CD4-positive, alpha-beta T cell treated with Interleukin-6 for 4 hours (primary cell): ENCODE results near the gene ZCWPW2.
A peak's percentile ranks its signal among the peaks of the same experiment; 100 is the strongest.

Source experiments
- DNase-seq: peaks from one replicate; pipeline ENCODE4 v3.0.0-alpha.2; 2020; ENCODE audit warnings: mixed read lengths

Gene ZCWPW2, protein sequence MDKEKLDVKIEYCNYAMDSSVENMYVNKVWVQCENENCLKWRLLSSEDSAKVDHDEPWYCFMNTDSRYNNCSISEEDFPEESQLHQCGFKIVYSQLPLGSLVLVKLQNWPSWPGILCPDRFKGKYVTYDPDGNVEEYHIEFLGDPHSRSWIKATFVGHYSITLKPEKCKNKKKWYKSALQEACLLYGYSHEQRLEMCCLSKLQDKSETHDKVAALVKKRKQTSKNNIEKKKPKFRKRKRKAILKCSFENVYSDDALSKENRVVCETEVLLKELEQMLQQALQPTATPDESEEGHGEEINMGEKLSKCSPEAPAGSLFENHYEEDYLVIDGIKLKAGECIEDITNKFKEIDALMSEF

DNA sequence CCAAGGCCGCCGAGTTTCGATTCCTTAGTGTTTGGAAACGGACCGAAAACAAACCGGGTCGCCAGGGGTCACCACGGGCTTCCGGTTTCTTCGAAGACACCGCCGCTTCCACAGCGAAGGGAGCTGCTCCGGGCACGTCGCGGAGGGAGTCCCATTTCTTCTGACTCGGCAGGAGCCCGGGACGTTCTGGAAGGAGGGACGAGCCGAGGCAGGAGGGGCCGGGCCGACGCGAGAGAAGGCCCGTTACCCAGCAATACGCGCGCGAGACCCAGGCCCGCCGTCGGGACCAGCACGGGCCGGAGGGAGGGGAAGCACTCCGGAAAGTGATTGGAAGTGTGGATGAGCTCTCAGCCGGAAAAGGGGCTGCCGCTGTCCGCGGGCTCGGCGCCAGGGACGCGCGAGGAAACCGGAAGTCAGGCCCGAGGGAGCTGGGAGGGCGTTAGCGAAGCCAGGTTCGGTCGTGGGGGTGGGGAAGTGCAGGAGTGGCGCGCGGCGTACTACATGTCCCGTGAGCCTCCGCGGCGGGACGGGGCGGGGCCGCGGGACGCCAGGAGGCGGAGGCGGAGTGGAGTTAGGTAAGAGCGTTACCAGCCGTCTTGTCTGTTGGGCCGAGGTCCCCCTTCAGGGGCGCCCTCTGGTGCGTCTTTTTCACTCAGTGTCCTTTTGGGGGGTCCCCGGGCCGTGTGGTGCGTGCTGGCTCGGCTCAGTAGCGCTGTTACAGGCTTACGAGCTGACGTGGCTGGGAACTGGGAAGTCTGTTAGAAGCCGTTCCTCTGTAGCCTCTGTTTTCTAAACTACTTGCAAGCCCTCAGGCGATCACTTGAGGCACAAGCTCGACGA lies at the start of gene ZCWPW2, which contains the start of gene AZI2:
Gene ZCWPW2, plus strand, starts transcription at position 93 of the 840 bp plus-strand sequence. CDS start 64,348 bp downstream, outside the sequence.
Gene AZI2, minus strand, starts transcription at position 196 of the 840 bp plus-strand sequence. CDS start 8,207 bp downstream, outside the sequence.
- DNase-seq = peak; percentile 91

DNA sequence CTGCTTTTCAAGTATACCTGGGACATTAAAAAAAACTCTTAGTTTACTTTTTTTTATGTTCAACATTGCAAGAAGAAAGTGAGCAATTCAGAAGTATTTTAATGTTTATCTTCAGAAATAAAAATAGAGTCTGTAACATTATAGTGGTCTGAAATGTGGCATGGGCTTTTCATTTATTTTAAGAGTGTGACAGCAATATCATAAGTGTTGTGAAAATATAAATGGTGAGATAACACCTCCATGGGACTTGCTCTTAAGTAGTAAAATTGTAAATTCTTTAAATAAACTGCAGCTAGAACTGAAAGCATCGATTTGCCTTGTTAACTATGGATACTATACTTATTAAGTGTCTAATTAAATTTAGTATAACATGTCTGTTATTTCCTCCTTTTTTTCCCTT lies 48.8 kb upstream of the ZCWPW2 start:
- DNase-seq = no peak

DNA sequence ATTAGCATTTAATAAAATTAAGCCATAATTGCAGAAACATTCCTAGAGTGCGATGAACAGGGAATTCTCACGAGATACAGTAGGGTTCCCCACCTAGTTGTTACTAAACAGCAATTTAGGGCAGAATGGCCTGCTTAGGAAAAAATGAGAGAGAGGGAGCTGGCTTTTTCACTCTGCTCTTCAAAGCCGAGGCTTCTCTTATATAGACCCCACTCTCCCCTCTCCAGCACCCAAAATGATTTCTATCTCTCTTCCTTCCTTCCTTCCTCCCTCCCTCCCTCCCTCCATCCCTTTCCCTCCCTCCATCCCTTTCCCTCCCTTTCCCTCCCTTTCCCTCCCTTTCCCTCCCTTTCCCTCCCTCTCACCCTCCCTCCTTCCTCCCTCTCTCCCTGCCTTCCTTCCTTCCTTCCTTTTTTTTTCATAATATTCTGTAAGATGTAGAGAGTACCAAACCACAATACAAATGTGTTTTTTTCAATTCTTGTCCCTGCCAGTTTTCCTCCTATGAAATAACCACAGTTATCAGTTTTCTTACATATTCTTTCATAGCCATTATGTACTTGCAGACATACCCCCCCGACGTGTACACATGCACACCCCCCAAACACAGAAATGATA lies 48.1 kb upstream of the ZCWPW2 start:
- DNase-seq = no peak

DNA sequence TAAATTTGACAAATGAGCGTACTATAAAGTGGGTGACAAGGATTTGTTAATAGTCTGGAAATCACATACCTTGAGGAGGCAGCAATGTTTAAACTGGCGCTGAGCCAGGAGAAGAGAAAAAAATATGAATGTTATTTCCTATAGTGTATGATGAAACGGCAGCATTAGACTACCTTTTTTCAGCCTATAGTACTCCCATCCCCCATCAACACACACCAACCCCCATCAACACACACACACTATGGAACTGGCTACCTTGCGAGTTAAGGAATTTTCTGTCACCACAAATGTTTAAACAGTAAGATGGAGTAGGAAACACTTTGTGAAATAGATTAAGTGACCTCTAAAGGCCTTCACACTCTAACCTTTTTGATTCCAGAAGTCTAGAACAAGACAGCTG lies 46.8 kb upstream of the ZCWPW2 start:
- no peak for DNase-seq

DNA sequence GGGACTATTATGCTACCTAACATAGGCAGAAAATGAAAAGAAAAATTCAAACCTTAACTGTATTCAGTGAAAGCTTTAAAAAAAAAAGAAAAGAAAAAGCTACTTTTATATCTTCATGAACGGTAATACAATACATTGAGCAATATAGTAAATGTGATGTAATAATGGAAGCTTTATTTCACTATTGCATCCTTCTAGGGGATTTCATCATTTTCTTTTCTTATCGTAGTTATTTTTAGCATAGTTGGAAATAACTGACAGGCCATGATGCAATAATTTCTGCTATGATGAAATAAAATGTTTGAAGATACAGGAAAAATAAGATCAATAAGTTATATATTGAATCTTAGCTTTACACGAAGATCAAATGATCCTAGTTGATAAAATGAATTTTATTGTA lies 40.3 kb upstream of the ZCWPW2 start:
- no peak for DNase-seq

DNA sequence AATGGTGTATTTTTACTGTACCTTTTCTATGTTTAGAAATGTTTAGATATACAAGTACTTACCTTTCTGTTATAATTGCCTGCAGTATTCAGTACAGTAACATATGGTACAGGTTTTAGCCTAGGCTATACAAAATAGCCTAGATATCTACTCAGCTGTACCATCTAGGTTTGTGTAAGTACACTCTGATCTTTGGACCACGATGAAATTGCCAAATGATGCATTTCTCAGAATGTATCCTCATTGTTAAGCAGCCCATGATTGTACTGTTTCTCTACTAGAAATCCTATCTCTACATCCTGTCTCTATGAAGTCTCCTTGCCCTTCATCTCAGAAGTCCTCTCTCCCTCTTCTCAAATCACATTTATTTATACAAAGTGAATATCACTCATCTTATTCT lies 32.8 kb upstream of the ZCWPW2 start:
- DNase-seq = no peak

DNA sequence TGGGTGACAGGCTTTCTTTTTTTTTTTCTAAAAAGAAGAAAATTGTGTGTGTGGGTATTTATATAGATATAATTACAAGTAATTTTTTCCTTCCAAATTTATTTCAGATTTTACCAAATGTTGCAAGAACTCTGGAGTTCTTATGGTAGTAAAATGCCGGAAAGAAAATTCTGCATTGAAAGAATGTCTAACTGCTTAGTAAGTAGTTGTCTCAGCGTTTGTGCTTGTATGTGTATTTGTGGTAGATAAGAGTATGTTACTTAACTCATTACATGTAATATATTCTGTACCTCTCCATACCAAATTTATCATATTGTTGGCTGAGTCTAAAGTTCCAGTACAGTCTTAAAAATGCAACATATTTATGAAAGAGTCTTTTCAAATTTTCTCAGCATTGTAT lies 32.3 kb upstream of the ZCWPW2 start:
- no peak for DNase-seq

DNA sequence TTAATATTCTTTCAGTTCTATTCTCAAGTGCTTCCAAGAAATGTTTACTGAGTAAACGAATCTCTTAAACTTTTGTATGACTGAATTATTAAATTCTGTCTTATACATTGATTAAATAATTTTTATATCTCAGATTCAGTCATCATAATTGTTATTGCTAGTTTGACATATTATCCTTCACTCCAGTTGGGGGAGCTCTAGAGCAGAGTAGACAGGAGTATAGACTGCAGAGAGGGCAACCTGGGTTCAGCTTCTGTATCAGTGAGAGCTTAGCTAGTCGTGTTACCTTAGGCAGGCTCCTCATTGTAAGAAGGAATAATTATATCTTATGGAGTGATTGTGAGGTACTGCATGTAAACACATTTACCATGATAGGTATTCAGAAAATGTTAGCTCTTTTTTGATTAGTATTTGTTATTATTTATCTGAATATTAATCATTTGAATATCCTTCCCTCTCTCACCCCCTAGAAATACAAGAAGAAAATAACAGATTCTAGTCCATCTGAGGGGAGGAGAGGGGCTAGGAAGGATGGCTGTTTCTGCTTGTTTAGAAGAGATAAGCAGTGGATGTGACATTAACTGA lies 31.0 kb upstream of the ZCWPW2 start:
- peak; percentile 50 for DNase-seq

DNA sequence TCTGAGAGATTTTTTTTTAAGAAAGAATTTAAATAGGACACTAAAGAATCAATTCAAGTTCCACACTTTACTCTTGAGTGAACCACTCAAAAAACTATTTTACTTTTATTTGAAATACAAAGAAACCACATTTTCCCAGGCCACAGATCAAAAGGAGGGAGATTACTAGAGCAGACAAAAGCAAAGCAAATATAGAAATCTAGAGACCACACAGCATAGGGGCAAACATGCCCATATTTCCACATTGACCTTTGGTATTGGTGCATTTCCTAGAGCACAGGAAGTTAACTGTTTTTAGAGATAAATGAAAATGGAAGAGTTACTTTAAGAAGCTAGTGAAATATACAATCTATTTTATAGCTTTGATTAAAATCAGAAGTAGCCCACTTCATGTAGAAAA lies 27.5 kb upstream of the ZCWPW2 start:
- DNase-seq = no peak

DNA sequence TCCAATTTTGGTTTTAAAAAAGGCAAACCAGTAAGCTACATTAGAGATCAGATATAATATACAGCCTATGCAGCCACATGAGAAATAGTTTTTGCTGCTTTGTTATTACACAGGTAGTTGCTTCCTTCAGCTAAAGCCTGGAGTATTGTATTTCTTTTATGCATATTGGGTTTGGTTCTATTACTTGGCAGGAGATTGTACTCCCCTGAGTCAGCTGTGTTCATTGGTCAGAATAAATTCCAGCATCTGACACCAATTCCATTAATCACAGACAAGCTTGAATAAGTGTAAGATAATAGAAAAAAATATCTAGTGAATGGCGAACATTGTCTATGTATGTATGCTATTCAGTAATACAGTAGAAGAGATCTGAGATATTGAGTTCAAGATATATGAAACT lies 26.1 kb upstream of the ZCWPW2 start:
- DNase-seq = no peak

DNA sequence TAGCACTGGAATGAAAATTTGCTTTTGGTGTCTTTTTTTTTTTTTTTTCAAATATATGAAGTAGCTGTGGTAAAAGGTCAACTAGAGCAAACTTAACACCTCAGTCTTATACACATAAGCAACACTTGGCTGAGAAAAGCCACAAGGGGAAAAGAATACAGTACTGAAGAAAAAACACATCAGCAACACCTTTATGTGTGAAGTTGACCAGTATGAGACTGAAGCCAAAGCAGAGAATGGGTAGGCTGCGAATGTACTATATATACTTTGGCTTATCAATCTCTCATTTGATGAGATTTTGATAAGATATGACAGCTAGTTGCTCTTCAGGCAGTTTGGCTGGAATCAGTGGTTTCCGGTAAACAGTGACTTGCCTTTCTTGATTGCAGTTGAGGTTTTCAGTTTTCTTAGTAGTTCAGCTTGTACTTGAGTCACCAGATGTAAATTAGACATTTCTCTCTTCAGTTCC lies 22.0 kb upstream of the ZCWPW2 start:
- peak; percentile 41 for DNase-seq

DNA sequence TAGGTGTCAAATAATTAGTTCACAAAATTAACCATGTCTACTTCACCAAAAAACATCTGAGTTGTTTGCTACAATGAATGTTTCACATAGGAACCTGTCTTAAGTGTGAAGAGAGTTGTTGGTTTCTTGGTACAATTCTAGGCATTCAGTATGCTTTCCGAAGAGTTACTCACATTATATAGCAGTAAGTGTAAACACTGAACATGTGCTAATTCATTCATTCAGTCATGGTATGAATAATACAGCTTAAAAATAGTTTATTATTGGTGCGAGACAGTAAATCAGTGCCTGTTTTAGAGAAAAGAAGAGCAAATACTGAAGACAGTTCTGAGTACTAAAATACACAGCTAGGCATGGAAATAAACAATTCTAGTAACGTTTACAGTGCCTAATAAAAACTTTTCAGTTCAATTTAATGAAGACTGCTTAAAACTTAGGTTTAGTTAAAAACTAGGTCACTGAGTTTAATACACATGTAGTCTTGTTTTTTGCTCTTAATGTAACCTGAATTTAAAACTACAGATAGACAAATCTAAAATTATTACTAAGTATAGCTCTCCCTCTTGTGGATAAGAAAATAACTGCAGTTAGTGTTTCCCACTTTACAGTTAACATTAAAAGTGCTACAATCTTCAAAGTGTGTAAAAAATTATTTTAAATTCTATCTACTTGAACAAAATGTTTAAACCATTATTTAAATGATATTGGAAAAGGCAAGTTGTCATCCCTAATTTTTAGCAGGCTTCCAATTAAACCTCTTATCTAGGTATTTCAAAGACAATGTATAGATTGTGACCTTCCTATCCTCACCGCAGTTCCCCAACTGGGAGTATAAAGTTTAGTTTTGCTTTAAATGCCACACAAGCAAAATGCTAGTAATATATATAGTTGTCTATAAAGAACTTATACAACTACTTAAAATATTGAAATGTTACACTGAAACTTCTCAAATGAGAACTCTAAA lies 20.1 kb upstream of the ZCWPW2 start:
- DNase-seq = no peak

DNA sequence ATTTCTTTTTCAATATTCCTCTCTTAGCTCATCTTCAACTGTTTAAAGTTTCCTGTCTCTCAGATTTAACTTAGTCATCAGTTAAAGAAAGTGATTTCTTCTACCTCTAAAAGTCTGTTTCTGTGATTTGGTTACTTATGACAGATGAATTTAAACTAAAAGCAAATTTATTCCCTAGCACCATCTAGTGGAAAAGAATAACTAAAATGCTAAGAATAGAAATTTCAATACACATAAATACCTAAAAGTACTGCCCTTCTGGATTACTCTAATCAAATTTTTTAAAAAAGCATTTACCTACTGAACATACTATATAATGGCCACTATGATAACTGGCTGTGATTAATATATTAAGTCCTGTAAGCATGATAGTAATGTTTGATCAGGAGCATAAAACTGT lies 14.0 kb upstream of the ZCWPW2 start:
- DNase-seq = no peak

DNA sequence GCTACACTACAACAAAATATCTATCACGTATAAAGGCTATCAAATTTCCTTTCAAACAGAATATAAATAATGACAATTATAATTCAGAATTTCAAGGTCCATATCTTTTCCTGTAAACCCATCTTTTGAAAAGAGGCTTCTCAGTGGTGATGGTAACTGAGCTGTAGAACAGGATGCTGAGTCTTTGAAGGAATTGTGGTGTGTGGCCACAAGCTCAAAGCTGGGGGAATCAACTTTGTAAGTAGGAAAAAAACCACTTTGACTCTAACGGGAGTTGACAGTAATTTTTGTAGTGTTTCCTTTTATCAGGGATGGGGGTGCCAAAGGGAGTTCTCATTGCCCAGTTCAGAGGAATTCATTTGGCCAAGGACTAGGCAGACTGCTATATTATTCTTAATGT lies 13.3 kb upstream of the ZCWPW2 start:
- DNase-seq = no peak

DNA sequence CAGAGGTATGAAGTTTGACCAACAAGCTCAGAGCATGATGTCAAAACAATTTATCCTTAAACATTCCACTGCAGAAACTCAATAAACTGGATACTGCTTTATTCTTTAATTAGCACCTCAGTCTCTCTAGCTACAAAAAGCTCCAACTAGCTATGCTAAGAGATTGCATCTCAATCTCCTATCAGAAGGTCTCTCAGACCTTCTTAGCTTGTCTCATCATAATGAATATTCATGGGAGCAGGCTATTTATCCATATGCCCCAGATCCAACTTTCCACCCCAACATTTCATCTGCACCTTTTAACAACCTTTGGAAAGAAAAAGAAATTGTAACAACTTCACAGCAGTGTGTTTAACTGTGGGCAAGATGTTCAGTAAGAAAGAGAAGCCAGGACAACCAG lies 11.3 kb upstream of the ZCWPW2 start:
- no peak for DNase-seq

DNA sequence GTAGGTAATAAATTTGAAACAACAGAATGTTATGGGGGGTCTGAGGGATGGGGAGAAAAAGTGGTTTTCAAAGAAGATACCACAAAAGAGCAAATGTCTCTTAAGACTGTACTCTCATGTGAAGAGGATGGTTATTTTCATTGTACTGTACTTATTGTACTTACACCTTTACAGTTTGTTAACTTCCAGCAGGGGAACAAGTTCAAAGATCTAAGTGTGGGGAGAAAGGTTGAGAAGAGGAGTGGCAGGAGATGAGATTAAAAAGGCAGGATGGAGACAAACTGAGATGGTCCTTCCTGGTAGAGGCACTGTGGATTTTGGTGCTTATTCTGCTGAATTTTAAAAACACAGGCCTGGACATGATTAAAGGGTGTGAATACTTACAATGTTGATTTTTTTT lies 5.4 kb upstream of the ZCWPW2 start:
- no peak for DNase-seq

DNA sequence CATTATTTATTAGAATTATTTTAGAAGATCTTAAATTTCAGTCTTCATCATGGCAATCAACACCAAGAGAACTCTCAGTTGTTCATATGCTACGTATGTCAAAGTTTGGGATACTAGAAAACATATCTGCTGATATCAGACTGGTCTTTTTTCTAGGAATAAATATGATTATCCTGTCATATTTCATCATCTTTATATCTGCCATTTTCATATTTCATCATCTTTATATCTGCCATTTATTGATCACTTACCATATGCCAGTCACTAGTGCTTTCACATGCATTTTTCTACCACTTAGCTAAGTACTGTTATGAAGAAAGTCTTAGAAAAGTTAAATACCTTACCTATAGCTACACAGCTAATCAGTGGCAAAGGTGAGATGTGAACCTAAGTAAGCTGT lies 2.8 kb upstream of the ZCWPW2 start:
- DNase-seq = no peak

DNA sequence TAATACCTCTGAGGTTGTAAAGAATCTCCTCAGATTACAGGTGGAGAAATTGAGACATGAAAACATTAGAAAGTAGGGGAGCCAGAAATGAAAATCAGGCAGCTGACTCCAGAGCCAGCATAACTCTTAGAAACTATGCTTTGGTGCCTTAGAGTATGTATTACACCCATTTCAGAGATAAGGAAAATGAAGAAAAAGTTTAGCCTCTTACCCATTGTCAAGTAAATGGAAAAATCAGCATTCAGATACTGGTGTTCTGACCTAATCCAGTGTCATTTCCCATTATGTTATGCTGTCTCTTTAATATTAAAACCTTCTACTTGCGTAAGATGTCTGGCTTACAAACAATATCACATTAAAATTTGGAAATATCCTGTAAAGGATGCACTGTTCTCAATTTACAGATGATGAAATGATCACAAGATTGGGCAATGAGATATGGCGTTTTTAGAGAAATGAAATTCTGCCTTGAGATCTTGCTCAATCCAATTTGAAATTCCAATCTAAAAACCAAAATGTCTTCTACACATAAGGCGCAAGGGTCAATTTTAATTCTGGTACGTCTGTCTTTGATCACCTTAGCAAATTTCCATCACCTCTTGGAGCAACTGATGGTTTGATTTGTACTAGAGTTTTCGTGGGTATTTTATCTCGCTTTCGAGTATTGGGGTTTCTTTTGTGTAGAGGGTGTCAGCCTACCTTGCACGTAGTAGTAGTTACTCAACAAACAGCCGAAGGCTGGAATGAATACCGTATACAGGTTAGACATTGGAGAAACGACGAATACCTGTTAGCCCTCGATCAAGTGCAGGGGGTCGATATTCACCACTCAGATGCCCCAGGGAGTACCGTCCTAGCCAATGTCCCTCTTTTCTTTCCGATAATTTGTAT lies 902 bp upstream of the ZCWPW2 start:
- no peak for DNase-seq

DNA sequence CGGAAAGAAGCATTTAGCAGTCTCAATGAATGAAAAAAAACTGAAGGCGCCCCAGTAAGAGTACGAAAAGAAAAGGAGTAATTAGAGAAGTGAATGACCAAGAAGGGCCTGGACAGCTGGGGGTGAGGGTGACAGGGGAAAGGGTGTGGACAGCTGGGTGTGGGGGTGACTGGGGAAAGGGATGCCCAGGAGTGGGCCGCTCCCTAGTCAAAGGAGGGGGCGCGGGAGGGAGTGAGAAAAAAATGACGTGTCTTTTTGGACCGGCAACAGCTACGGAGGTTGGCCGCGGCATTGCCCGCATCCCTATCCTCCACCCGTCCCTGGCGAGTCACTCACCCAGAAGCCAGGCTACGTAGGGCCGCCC lies 274 bp upstream of the ZCWPW2 start:
- DNase-seq = no peak

DNA sequence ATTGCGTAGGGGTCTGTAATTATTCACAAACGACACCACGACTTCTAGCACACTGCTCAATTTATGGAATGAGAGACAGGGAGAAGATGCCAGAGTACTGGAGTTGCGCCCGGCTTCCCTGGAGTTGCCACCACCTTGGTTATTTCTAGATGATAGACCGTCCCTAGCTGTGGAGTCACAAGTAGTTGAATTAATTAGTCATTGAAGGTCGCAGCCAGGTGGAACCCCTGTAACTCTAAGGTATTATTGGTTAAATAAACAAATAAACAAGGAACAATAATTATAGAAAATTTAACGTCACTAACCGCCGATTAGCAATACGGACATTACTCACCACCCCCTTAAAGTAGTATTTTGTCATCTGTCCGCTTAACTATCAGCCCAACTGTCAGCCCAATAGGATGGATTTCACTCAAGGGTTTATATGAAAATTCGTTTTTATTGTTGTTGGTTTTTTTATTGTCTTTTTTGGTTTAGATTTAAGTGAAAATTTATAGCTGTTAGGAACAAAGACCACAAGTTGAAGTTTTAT lies 1.0 kb downstream of the ZCWPW2 start:
- DNase-seq = no peak

DNA sequence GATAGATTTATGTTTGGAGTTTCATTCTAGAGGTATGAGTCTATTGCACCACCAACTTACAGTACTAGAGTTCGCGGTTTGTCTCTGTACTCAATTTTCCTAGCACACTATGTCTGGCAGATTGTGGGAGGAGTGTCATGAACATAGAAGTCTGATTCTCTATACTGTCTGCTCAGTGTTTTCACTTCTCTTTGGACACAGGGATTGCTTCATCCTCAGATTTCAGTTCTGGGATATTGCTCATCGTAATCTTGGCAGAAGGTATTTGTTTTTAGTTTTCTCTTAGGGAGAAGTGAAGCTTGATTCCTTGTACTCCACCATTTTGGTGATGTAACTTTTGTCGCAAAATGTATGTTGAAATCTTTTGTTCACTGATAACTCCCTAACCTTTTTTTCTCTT lies 27.9 kb downstream of the ZCWPW2 start:
- no peak for DNase-seq
